GM12874 (cell line): Measurements from ENCODE around the gene ZNF865.

Experiments used
- TF ChIP-seq, protein P1 (sequence below): IDR thresholded peaks from 2 replicates; pipeline ENCODE4 v1.5.1; 2011; ENCODE audit warnings: low read depth, mild to moderate bottlenecking, control low read depth, low read length, moderate library complexity; ENCODE audit not compliant: insufficient read depth

ZNF865 gene

DNA sequence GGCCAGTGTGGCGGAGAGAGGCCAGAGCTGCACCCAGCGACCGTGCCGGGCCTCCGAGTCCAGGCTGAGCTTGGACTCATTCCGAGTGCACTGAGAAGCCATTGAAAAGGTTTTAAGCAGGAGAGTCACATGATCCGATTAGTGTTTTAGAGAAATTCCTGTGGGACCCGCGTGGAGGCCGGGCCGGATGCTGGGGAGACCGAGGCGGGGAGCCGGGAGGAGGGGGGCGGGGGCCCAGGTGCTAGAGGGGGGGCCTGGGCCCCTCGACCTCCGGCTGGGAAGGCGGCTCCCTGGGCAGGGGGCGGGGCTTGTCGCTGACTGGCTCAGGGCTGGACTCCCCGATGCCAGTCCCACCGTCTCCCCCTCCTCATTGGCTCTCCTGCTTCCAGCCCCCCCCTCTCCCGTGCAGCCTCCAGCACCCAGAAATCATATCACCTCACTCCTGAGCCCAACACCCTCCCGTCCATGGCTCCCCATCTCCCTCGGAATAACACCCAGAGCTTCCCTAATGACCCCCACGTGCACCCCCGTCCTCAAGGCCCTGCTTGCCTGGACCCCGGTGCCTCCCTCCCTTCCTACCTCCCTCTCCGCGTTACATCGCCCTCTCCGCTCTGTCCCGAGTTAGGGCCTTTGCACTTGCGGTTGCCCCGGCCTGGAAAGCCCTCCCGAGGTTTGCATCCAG lies 19.6 kb upstream of the ZNF865 start:
- TF ChIP-seq, protein P1, sequence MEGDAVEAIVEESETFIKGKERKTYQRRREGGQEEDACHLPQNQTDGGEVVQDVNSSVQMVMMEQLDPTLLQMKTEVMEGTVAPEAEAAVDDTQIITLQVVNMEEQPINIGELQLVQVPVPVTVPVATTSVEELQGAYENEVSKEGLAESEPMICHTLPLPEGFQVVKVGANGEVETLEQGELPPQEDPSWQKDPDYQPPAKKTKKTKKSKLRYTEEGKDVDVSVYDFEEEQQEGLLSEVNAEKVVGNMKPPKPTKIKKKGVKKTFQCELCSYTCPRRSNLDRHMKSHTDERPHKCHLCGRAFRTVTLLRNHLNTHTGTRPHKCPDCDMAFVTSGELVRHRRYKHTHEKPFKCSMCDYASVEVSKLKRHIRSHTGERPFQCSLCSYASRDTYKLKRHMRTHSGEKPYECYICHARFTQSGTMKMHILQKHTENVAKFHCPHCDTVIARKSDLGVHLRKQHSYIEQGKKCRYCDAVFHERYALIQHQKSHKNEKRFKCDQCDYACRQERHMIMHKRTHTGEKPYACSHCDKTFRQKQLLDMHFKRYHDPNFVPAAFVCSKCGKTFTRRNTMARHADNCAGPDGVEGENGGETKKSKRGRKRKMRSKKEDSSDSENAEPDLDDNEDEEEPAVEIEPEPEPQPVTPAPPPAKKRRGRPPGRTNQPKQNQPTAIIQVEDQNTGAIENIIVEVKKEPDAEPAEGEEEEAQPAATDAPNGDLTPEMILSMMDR = no peak

DNA sequence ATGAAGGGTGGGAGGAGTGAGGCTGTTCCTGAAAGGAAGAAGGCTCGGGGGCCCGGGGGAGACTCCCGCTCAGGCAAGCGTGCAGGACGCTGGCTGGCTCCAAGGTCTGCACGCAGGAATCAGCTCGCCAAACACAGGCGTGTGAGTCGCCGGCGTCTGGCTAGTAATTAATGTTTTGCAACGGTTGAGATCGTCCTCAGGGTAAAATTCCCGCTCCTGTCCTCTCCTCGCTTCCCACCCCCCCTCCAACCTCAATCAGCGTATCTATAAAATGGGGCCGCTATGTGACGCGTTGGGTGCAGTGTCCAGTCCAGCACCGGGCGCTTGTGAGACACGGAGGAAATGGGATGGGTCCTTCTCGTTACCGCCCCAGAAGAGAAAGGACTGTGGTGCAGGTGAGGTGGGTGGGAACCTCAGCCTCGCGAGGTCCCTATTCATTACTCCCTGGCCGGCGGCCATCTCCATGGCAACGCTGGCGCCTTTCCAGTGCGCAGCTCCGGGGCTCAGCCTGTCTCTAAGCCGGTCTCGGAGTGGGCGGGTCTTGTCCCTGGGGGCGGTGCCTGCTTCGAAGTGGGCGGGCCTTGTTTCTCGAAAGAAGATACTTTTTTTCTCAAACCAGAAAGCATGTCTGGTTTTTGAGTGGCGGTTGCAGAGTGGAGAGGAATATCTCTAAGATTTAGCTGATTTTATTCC lies 18.3 kb upstream of the ZNF865 start:
- TF ChIP-seq, protein P1 = no peak

DNA sequence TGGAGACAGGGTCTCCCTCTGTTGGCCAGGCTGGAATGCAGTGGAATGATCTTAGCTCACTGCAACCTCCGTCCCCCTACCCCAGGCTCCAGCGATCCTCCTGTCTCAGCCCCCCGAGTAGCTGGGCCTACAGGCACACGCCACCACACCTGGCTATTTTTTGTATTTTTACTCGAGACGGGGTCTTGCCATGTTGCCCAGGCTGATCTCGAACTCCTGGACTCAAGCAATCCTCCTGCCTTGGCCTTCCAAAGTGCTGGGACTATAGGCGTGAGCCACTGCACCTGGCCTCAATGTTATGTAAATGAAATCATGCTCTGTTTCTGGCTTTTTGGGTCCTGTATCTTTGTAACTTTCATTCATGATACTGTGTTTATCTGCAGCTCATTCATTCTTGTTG lies 16.7 kb upstream of the ZNF865 start:
- TF ChIP-seq, protein P1 = no peak

DNA sequence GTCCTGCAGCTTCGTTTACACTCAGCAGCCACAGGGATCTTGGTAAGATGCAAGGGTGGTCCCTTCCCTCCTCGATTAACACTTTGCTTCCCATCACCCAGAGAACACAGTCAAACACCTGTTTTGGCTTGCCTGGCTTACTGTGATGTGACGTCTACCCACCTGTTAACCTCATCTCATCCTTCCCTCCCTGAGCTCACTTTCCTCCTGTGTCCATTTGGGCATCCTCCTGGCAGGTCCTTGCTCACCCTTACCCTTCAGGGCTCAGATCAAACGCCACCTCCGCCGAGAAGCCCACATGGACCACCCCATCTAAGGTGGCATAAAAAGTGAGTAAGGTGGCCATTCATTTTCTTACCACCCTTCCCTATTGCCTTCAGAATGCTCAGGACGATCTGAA lies 15.3 kb upstream of the ZNF865 start:
- TF ChIP-seq, protein P1 = no peak

DNA sequence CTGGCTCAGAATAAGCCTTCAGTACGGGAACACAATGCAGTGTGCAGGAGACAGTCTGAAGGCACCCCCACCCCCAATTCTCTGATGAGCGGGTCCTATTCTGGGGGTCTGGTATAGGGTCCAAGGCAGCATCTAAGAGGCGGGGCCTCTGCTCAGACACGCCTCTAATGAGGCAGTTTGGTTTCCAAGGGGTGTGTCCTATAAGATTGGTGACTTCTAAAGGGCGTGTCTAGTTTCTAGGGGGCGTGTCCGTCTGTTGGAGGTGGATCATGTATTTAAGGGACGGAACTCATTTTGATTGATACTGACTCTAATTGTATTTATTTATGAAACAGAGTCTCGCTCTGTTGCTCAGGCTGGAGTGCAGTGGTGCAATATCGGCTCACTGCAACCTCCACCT lies 14.8 kb upstream of the ZNF865 start:
- TF ChIP-seq, protein P1 = no peak

DNA sequence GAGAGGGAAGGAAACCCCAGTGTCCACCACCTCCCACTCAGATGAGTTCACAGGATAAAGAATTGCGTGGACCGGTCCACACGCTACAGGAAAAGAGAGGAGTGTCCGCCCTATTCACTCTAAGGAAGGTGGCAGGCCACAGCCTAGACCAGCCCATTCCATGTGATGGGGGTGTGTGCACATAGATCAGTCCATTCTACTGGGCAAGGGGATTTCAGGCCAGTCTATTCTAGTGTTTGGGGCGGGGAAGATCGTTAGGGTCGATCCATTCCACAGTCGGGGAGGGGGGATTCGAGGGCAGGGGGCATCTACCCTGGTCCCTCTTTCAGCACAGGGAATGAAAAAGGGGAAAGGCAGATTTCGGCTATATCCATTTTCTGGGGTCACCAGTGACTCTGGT lies 13.9 kb upstream of the ZNF865 start:
- TF ChIP-seq, protein P1 = no peak

DNA sequence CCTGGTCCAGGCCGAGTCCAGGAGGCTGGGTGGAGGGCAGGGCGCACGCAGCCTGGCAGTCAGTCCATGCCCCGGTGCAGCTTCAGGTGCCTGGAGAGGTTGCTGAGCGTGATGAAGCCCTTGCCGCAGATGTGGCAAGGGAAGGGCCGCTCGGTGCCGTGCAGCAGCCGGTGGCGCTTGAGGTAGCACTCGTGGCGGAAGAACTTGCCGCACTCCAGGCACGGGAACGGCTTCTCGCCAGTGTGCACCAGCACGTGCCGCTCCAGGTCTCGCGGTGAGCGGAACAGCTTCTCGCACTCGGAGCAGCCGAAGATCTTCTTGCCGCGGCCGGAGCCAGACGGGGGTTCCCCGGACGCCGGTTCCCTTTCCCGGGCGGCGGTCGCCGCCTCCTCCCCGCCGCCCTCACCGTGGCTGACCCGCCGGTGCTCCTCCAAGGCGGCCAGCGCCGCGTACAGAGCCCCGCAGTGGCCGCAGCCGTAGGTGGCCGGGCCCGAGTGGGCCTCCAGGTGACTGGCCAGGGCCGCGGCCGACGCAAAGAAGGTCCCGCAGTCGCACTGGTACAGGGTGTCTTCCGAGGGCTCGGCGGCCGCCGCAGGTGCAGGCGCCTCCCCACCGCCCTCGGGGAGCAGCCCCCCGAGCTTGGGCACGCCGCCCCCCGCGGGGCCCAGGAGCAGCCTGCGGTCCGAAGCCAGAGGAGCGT lies 12.9 kb upstream of the ZNF865 start:
- TF ChIP-seq, protein P1 = no peak
